GM19324 (cell line): ENCODE data around the gene BNC1.

Experiments
- ATAC-seq: cut with Tn5 transposase; IDR thresholded peaks from one replicate; pipeline ENCODE4 v1.9.1; 2021; ENCODE audit warnings: mild to moderate bottlenecking, moderate library complexity; ENCODE audit not compliant: unreplicated experiment, low FRiP score

BNC1 gene

GRCh38 chr15:83300826-83301225, 16.4 kb upstream of the BNC1 start:
- no peak for ATAC-seq

- no peak for ATAC-seq
These were observed 15.0 kb upstream of the BNC1 start for GRCh38 chr15:83299462-83299861.

DNA sequence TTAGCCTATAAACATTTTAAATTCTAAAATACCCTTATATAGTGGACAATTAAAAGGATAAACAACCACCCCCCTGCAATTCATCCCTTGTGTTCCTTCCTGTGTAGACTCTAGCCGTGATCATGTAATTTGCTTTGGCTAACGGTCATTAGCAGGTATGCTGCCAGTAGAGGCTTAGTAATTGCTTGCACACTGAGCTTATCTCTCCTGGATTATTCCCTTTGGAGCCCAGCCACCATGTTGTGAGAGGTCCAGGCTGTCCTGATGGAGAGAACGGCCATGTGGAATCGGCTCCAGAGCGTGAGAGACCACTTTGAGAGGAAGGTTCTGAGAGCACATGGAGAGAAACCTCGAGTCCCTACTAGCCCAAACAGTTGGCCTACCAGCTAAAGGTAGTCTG, 11.0 kb upstream of the BNC1 start:
- no peak for ATAC-seq

- ATAC-seq, result no peak
These were observed 8.7 kb upstream of the BNC1 start for GRCh38 chr15:83293201-83293600.

DNA sequence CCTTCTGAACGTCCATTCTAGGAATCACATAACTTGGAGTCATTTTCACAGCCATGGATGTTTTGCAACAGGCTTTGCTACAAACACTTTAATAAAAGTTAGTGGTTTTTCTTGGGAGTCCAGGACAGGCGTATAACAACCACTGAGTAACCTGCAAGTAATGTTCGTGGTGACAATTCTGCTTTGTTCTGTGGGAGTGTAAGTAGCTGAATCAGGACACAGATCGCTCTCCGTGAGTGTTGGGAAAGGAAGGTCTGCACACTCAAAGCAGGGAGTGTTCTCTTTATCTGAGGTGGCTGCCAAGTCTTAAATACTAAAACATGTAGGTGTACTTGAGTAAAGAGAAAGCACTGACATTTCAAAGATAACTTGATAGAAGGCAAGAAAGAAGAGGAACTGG, 7.9 kb upstream of the BNC1 start:
- no peak for ATAC-seq

GRCh38 chr15:83290236-83290635, 5.8 kb upstream of the BNC1 start:
- ATAC-seq, result no peak

- no peak for ATAC-seq
These were observed 4.7 kb upstream of the BNC1 start for GRCh38 chr15:83289160-83289559.

DNA sequence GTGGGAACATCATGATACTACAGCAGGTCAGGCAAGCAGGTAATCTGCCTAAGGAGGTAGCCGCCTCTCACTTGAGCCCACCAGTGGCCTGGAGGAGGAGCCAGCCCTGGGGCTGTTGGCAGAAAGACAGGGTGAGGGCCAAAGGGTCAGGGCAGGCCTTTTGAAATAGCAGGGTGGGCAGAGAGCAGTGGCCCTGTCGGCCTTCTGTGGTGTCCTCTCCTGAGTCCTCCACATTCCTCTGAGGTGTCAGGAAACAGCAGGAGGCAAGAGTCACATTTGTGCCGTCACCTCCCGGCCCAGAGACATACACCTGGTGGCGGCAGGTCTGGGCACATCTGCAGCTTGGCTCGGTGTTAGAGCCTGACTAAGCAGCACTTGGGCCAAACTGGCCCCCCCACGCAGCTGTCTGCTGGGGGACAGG, 3.9 kb upstream of the BNC1 start:
- ATAC-seq, result no peak

GRCh38 chr15:83287541-83288027, 3.1 kb upstream of the BNC1 start:
- ATAC-seq, result no peak

DNA sequence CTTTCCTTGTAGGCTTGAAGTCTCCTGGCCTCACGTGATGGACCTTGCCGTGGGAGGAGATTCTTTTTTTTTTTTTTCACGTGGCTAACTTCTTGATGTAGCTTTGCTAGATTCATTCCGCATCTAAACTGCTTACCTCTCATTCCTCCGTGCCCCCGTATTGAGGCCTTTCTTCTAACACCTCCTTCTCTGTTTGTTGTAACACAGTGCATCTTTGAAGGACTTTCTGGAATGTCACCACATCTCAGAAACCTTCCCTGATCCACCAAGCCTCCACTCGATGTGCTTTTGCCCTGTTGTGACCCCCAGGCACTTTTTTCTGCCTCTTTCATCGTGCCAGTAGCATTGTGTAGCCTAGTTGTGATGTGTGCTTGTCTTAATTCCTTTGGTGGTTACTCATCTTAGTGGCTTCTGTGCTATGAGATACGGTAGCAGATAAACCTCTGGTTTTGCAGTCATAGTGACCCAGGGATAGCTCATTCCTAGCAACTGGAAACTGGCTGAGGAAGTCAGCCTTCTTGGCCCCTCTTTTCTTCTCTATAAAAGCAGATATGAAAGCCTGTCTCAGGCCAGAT, 1.6 kb upstream of the BNC1 start:
- ATAC-seq, result no peak

GRCh38 chr15:83285284-83285978, 967 bp upstream of the BNC1 start:
- ATAC-seq, result no peak

GRCh38 chr15:83283813-83284558, 478 bp downstream of the BNC1 start:
- ATAC-seq, result no peak

GRCh38 chr15:83283138-83283812, 1.2 kb downstream of the BNC1 start:
- ATAC-seq, result no peak

DNA sequence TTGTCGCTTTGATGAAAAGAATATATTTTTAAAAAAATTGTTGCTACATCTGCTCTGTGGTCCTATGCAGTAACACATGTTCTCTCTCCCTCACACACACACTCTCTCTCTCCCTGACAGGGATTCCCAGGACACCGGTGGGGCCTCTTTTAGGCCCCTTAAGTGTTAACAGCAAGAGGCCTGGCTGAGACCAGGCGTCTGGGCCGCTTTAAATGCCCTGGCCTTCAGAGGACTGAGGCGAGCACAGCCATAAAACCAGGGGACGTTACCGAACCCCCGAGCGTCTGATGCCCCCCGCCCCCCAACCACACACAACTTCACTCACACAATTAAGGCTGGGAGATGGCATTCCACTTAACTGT, 1.7 kb downstream of the BNC1 start:
- no peak for ATAC-seq

DNA sequence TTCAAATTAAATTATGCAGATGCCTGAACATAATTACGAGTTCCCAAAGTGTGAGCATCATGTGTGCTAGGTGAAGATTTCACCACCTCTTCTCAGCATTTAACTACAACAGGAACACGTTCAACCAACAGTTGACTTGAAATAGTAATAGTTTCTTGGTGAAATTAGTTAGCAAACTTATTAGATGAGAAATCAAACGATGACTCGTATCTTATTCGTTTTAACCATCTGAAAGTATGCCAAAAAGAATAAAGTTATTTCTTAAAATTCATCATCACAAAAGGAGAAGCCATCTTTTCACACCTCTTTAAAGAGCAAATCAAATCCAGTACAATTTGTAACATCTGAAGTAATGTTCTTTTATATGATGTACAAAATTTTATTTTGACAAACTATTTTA, 2.3 kb downstream of the BNC1 start:
- ATAC-seq, result no peak

DNA sequence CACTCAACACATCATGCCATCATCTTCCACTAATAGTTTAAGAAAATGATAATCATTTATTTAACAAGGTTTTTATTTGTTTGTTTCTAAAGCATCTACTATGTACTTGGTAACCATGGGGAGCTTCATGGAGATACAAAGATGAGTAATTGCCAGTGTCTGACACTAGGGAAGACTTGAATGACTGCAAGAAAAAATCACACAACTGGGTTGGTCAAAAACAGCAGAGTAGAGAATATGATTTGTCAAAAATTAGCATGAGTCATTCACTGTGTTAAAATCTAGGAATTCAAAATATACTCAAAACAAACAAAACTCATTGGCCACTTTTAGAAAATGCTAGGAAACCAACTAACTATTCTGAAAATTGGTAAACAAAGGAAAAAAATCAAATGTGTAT, 6.3 kb downstream of the BNC1 start:
- no peak for ATAC-seq

DNA sequence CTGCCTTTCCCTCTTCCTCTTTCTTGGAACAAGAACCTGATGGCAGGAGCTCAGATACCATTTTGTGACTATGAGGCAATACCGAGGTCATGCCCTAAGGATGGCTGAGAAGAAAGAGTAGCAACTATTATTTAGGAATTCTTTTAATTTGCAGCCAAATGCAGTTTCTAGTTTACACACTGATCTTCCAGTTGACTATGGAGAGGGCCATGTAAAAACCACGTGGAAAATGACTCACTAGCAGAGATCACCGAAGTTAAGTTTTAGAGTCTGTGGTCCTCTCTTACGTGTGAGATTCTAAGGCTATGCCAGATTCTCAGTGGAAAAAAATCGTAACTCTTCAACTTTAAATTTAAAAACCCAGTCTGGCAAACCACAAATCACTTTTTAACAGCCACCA, 7.8 kb downstream of the BNC1 start:
- no peak for ATAC-seq

DNA sequence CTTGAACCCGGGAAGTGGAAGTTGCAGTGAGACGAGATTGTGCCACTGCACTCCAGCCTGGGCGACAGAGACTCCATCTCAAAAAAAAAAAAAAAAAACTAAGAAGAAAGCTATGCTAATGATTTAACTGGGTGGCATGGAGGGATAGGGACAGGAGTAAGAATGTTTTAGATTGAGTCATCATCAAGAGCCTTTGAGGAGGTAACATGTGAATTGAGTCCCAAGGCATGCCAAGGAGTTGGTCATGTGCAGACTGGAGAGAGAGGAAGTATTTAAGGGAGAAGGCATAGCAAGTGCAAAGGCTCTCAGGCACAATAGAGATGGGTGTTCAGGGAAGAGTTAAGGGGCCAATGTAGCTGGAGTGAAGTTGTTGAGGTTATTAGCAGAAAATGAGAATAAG, 9.1 kb downstream of the BNC1 start:
- no peak for ATAC-seq

DNA sequence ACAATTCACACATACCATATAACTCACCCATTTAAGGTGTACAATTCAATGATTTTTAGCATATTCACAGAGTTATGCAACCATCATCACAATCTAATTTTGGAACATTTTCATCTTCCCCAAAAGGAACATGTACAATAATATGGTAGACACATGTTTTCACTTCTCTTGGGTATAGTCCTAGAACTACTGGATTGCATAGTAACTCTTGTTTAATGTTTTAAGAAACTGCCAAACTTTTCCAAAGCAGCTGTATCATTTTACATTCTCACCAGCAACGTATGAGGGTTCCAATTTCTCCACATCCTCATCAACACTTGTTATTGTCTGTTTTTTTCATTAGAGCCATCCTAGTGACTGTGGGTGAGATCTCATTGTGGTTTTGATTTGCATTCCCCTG, 14.3 kb downstream of the BNC1 start:
- ATAC-seq, result no peak

DNA sequence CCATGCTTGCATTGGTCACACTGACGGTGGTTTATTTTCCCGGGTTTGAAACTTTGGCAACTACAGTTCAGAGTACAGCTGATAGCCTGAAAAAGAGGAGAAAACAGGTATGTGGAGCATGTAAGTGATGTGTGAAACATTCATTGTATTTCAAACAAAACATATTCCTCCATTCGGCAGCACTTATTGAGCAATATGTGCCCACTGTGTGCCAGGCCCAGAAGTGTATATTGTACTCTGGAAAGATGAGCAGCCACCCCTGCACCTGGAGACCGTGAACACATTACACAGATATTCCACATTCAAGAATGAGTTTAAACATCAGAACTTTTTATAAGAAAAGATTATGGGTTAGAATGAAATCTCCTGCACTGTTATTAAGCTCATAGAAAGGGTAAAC, 16.3 kb downstream of the BNC1 start:
- no peak for ATAC-seq

GRCh38 chr15:83262594-83263315, 21.7 kb downstream of the BNC1 start:
- ATAC-seq, result no peak
